ENCODE data around the gene NET1.

Gene NET1

GRCh38 chr10:5485948-5486852 lies 73.8 kb downstream of the NET1 start:
- Histone ChIP-seq H3K36me3 (ENCODE audit: insufficient read depth, low read length) (no peaks in the 10 kb centered on the region), H3K9me3 (ENCODE audit: insufficient read depth, low read length, severe bottlenecking) (no peaks in the 10 kb centered on the region), H3K4me1 (ENCODE audit: insufficient read depth, low read length) (no peaks in the 10 kb centered on the region), H3K9ac (ENCODE audit: low read depth, low read length) (no peak overlapping the region), H3K4me2 (ENCODE audit: insufficient read depth, low read length) (no peak overlapping the region), H4K20me1 (ENCODE audit: insufficient read depth, low read length) (no peaks in the 10 kb centered on the region), H3K79me2 (ENCODE audit: insufficient read depth, low read length) (no peaks in the 10 kb centered on the region), H3K4me3 (ENCODE audit: low read depth in 1 of 2, low read length in 2 of 2) (no peak overlapping the region), H2AFZ (ENCODE audit: low read depth, low read length) (no peak overlapping the region), H3K27ac (ENCODE audit: low read length) (no peak overlapping the region), H3K27me3 (ENCODE audit: insufficient read depth, low read length, poor library complexity) (peaks cover 2% of the 10 kb centered on the region)
- TF ChIP-seq CTCF (IDR thresholded peaks at IDR 0.05; ENCODE audit: borderline replicate concordance, extremely low read depth, low read length, poor library complexity, severe bottlenecking) = no peak
- TF ChIP-seq EZH2 (IDR thresholded peaks at IDR 0.05; ENCODE audit: borderline replicate concordance, low read depth, low read length, severe bottlenecking) = no peak
- no peak for ATAC-seq (ENCODE audit: insufficient read depth, low read depth)
- DNase-seq = no peak

GRCh38 chr10:5486853-5487235 lies 74.5 kb downstream of the NET1 start:
- ATAC-seq (ENCODE audit: insufficient read depth, low read depth) (no peak), DNase-seq (no peak)
- no peak for TF ChIP-seq CTCF (IDR thresholded peaks at IDR 0.05; ENCODE audit: borderline replicate concordance, extremely low read depth, low read length, poor library complexity, severe bottlenecking)
- TF ChIP-seq EZH2 (IDR thresholded peaks at IDR 0.05; ENCODE audit: borderline replicate concordance, low read depth, low read length, severe bottlenecking) = no peak
- Histone ChIP-seq H3K4me3 (ENCODE audit: low read depth in 1 of 2, low read length in 2 of 2) (no peak overlapping the region), H3K4me2 (ENCODE audit: insufficient read depth, low read length) (no peak overlapping the region), H2AFZ (ENCODE audit: low read depth, low read length) (no peak overlapping the region), H3K36me3 (ENCODE audit: insufficient read depth, low read length) (no peaks in the 10 kb centered on the region), H3K27ac (ENCODE audit: low read length) (no peak overlapping the region), H3K27me3 (ENCODE audit: insufficient read depth, low read length, poor library complexity) (peaks cover 2% of the 10 kb centered on the region), H3K9me3 (ENCODE audit: insufficient read depth, low read length, severe bottlenecking) (no peaks in the 10 kb centered on the region), H3K9ac (ENCODE audit: low read depth, low read length) (no peak overlapping the region), H3K79me2 (ENCODE audit: insufficient read depth, low read length) (no peaks in the 10 kb centered on the region), H3K4me1 (ENCODE audit: insufficient read depth, low read length) (no peaks in the 10 kb centered on the region), H4K20me1 (ENCODE audit: insufficient read depth, low read length) (no peaks in the 10 kb centered on the region)

GRCh38 chr10:5488272-5489161 lies 76.2 kb downstream of the NET1 start:
- Histone ChIP-seq H2AFZ (ENCODE audit: low read depth, low read length) (no peak overlapping the region), H4K20me1 (ENCODE audit: insufficient read depth, low read length) (no peaks in the 10 kb centered on the region), H3K4me3 (ENCODE audit: low read depth in 1 of 2, low read length in 2 of 2) (no peak overlapping the region), H3K36me3 (ENCODE audit: insufficient read depth, low read length) (no peaks in the 10 kb centered on the region), H3K9ac (ENCODE audit: low read depth, low read length) (no peak overlapping the region), H3K27ac (ENCODE audit: low read length) (no peak overlapping the region), H3K27me3 (ENCODE audit: insufficient read depth, low read length, poor library complexity) (peaks cover 2% of the 10 kb centered on the region), H3K4me1 (ENCODE audit: insufficient read depth, low read length) (no peaks in the 10 kb centered on the region), H3K9me3 (ENCODE audit: insufficient read depth, low read length, severe bottlenecking) (no peaks in the 10 kb centered on the region), H3K79me2 (ENCODE audit: insufficient read depth, low read length) (no peaks in the 10 kb centered on the region), H3K4me2 (ENCODE audit: insufficient read depth, low read length) (no peak overlapping the region)
- ATAC-seq (ENCODE audit: insufficient read depth, low read depth) = no peak
- TF ChIP-seq EZH2 (IDR thresholded peaks at IDR 0.05; ENCODE audit: borderline replicate concordance, low read depth, low read length, severe bottlenecking) (no peak), CTCF (IDR thresholded peaks at IDR 0.05; ENCODE audit: borderline replicate concordance, extremely low read depth, low read length, poor library complexity, severe bottlenecking) (no peak)
- no peak for DNase-seq
